ENCODE results near the gene FTO. TPM values are rescaled to one million over a fixed set of nuclear protein-coding genes. Genes with fewer than 3 reads are reported as not detected.

The FTO gene
- total RNA-seq, 4 donors from 2014 or later = 70.9 to 89.7 (median 86.8) TPM

DNA sequence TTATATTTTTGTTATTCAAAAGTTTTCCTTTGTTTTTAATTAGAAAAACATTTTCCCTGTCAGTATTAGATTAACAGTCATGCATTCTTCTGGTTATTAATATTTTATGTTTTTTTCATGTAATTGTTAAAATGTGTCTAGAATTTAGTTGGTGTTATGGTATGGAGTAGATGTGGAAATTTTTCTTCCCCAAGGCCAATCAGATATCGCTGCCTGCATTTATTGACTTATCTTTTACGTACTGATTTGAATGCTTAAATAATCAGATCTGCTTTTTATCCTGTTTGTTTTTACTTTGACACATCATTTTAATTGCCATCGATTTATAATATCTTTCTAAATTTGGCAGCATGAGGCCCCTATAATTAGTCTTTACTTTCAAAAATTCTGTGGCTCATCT, 13.6 kb downstream of the FTO start:
- no peak for ATAC-seq (ENCODE audit: low FRiP score)

DNA sequence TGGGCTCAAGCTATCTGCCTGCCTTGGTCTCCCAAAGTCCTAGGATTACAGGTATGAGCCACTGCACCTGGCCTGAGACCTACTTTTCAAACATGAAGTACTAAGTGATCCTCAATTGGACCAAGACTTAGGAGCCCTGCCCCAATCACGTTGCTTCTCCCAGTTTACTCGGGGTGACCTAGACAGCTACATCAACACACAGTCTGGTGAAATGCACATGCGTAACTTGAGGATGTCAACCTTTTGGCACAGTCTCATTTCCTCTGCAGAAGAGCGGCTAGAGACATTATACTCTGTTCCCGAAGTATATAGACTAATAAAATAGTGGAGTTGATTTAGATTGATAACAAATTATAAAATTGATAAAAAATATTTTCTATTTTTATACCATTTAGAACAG, 17.1 kb downstream of the FTO start:
- no peak for ATAC-seq (ENCODE audit: low FRiP score)
- TF ChIP-seq, protein P1, sequence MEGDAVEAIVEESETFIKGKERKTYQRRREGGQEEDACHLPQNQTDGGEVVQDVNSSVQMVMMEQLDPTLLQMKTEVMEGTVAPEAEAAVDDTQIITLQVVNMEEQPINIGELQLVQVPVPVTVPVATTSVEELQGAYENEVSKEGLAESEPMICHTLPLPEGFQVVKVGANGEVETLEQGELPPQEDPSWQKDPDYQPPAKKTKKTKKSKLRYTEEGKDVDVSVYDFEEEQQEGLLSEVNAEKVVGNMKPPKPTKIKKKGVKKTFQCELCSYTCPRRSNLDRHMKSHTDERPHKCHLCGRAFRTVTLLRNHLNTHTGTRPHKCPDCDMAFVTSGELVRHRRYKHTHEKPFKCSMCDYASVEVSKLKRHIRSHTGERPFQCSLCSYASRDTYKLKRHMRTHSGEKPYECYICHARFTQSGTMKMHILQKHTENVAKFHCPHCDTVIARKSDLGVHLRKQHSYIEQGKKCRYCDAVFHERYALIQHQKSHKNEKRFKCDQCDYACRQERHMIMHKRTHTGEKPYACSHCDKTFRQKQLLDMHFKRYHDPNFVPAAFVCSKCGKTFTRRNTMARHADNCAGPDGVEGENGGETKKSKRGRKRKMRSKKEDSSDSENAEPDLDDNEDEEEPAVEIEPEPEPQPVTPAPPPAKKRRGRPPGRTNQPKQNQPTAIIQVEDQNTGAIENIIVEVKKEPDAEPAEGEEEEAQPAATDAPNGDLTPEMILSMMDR (IDR thresholded peaks at IDR 0.05) = no peak
- no peak for DNase-seq (ENCODE audit: low spot score)

More for the DNA sequence above, 13.6 kb downstream of the FTO start:
- no peak for DNase-seq (ENCODE audit: low spot score)
- TF ChIP-seq, protein P1 (IDR thresholded peaks at IDR 0.05) = no peak

DNA sequence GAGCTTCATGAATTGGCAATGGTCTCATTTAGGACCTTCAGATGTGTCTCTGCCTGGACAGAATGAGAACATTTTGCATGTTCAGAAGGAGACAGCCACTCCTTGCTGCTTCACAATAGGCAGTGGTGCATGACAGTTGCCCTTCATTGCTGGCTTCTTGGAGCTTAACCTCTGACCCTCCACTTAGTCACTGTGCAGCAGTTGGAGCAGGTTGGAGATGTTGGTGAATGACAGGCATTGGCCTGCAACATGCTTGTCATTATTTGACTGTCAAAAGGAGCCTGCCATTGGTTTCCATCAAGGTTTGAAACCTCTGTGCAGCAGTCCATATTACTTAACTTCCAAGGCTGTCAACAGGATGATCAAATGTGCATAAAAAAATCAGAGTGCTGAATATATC, 22.7 kb downstream of the FTO start:
- TF ChIP-seq, protein P1 (IDR thresholded peaks at IDR 0.05) = no peak
- no peak for ATAC-seq (ENCODE audit: low FRiP score)
- no peak for DNase-seq (ENCODE audit: low spot score)

DNA sequence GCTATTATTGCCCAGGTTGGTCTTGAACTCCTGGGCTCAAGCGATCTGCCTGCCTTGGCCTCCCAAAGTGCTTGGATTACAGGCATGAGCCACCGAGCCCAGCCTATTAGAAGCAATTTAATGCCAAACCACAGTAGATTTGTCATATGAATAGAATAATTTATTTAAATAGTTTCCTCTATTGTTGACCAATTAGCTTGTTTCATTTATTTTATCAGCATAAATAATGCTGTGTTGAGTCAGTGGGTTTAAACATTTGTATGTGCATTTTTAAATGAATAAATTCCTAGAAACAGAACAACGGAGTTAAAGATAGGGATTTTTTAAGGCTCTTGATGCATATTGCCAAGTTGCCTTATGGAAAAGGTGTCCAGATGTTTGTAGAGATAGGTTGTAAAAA, 26.7 kb downstream of the FTO start:
- no peak for ATAC-seq (ENCODE audit: low FRiP score)
- TF ChIP-seq, protein P1 (IDR thresholded peaks at IDR 0.05) = no peak

DNA sequence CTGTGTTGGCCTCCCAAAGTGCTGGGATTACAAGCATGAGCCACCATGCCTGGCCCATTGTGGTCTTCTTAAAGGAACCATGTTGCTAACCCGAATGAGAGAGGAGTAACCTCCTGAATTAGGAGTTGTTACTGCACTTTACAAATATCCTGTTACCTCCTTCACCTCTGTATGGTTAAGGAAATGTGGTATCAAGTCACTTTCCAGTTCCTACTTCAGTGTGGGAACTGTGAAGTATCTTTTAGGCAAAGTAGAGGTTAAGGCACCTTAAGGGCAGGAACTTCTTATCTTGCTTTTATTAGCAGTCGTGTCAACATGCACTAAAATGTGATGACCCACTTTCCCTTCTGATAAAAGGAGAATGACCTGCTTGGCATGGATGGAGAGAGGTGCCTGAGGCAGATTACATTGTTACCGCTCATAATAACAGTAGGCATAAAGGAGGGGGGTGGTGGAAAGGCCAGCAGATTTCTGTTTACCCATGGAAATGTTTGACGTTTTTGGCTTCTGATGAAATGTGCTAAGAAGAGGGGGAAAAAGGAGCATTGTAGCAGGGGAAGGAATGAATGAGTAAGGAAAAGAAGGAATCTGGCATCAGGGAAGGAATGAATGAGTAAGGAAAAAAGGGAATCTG, 28.5 kb downstream of the FTO start:
- TF ChIP-seq, protein P1 (IDR thresholded peaks at IDR 0.05) = no peak
- DNase-seq (ENCODE audit: low spot score) = no peak
- no peak for ATAC-seq (ENCODE audit: low FRiP score)

More for the DNA sequence above, 26.7 kb downstream of the FTO start:
- DNase-seq (ENCODE audit: low spot score) = no peak

DNA sequence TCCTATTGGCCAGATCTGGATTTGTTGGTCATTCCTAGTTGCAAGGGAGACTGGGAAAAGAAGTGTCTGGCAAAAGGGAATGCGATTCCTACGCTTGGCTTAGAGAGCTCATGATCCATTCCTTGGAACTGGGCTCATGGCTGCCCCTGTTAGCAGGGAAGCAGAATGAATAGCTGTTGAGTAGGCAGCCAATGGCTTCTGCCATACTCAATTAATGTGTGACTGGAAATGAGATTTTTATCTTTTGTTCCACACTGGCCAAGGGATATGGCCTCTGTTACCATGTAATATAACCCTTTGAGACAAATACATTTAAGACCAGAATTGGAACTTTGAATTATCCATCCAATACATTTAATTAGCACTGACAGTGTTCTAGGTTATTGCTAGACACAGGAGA, 31.0 kb downstream of the FTO start:
- TF ChIP-seq, protein P1 (IDR thresholded peaks at IDR 0.05) = no peak
- DNase-seq (ENCODE audit: low spot score) (no peak), ATAC-seq (ENCODE audit: low FRiP score) (no peak)

DNA sequence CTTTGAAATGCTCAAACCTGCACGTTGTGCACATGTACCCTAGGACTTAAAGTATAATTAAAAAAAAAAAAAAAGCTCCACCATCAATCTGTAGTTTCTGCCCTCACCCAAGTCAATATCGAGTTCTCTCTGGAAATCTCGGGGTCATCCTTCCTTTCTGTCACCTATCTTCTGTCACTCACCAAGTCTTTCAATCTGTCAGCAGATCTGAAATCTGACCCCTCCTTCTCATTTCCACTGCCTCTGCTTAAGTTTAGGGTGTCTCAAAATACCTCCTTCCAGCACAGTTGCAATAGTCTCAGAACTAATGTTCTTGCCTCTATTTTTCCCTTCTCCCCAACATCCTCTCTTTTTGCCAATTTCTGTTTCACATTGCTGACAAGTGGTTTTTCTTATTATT, 32.3 kb downstream of the FTO start:
- TF ChIP-seq, protein P1 (IDR thresholded peaks at IDR 0.05) = no peak
- no peak for ATAC-seq (ENCODE audit: low FRiP score)
- DNase-seq (ENCODE audit: low spot score) = no peak

All from omental fat pad (tissue), 4 donors.